Stimulated activated CD4-positive, alpha-beta T cell treated with anti-CD3 and anti-CD28 coated beads, Interleukin-4, amount 100 ng/mL, for 4 hours (primary cell): Measurements from ENCODE around the gene HIVEP3.

Experiments used
- DNase-seq, 2 experiments: peaks; one replicate each; pipeline ENCODE4 v3.0.0-alpha.2; 2020

The HIVEP3 gene

DNA sequence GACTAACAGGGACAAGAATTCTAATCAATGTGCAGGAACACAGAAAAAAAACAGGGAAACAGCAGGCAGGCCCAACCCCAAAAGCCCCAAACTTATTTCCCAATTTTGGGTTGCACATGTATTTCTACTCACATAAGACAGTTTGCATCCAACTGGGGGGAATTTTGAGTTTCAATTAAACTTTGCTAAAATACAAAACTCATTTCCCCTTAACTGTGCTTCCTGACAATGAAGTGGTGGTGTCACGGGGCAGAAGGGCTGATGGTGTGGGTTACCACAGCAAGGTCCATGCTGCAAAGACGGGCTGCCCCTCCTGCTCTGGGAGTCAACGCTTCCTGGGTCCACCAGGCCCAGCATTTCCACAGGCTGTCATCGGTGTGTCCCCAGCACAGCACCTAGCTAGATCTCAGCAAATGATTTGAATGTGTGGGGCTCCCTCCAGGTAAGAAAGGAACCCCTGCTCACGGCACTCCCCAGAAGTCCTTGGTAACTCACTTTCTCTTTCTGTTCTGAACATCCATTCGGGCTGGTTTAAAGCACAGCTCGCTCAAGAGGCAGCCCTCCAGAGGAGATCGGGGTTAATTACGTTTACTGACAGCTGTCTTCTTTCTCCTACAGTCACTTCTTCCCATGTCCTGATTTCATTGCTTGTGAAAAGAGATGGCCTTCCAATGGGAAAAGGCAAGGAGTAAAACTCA, 27.4 kb downstream of the HIVEP3 start:
- DNase-seq: peak; percentile 36 to 64

DNA sequence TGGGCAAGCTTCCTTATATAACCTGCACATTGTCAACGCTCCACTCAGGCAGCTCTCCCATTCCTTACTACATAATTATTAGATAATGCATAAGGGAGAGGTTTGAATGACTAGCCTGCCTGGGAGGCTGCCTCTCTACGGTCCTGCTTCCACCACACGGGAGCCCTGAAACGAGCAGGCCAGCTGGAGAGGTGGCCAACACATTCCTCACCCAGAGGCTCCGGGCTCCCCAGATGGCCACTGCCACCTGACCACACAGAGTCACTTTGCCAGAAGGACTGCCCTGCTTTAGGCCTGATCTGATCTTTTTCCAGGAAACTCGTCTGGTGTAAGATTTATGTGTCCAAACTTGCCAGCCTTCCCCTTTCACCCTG, 27.9 kb downstream of the HIVEP3 start:
- DNase-seq: no peak

DNA sequence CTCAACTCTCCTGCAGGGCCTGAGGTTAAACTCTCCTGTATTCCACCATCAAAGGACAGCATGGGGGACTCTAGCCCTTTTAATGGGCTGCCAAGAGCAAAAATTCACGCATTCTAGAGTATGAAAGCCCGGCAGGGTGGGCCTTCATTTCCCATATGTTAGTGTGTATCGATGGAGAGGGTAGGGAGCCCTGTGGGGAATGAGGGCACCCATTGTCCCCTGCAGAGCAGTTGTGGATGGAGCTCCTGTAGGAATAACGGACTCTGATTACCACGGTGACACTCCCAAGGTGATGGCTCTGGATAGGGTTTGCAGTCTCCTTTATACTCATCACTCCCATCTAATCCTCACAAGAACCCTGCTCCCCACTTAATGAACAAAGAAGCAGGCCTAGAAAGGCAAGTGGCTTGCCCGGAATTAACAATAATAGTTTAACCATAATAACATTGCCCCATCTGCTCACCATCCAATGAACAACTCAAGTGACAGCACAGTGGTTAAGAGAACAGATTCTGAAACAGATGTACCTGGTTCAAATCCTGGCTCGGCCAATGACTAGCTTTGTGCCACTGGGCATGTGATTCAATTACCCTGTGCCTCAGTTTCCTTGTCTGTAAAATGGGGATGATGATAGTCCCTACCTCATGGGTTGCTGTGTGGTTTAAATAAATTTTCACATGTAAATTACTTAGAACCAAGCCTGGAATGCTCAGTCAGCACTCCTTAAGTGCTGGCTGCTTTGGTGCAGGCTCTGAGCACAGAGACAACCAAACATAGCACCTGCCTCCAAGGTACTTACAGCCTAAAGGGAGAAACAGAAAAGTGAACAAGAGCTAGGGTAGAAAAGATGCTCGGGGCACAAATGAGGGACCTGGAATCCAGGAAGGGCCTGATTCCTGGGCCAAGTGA, 29.0 kb downstream of the HIVEP3 start:
- no peak for DNase-seq

DNA sequence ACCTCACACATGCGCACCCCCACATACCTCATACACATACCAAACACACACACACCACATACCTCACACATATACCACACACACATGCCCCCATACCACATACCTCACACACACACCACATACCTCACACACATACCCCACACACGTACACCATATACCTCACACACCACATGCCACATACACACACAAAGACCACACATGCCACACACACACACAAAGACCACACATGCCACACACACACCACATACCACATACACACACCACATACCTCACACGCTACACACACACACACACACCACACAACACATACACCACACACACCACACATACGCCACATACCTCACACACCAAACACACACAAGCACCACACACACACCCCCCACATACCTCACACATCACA, 30.0 kb downstream of the HIVEP3 start:
- no peak for DNase-seq

DNA sequence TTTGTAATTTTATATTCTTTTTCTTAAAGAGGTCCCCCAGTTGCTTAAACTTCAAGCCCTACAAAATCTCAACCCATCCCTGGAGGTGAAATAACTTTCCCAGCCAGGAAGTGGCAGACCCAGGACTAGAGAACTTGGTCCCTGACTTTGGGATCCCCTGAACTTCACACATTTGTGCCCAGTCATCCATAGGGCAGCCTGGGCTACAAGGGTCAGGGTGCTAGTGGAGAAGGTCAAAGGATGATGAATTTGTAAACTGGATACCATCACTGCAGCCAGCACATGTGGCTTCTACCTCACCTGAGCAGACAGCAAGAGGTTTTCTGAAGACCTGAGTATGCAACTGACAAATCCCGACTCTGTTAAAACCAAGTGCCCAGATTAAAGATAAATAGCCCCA, 31.4 kb downstream of the HIVEP3 start:
- DNase-seq: no peak

DNA sequence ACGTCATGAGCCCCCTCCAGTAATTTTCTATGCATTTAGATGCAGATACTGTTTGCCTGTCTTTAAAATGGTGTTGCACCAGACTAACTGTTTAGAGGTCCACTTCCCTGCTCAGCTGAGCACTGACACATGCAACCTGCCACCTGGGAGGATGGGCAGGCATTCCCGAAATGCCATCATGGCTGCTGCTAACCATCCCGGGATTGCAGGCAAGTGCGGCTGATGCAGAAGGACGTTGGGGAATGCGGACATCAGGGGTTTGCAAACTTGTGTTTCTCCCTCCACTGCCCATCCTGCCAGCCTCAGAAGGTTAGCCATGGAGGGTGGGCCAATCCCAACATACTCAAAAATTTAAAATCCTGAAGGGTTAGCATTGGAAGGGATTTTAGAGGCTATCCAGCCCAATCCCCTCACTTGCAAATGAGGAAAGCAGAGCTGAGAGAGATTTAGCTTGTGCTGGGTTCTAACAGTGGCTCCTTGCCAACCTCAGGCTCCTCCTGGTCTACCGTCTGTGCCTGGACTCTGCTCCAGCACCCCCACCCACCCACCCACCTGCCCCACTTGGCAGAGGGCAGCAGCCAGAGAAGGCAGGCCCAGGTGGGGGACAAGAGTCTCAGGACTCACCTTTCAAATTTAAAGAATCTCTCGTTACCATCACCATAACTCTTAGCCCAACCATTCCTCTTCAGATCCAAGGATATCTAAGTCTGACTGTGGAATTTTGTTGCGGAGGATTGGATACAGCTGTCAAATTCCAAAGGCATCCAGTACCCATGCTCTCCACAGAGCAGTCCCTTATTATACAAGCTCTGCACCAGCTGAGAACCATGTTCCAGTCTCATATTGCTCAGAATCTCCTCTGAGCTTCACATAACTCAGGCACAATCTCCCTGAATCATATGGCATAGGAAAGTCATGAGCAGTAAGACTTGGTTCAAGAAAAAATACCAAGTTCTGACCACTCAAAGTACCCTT, 34.2 kb downstream of the HIVEP3 start:
- DNase-seq: no peak

DNA sequence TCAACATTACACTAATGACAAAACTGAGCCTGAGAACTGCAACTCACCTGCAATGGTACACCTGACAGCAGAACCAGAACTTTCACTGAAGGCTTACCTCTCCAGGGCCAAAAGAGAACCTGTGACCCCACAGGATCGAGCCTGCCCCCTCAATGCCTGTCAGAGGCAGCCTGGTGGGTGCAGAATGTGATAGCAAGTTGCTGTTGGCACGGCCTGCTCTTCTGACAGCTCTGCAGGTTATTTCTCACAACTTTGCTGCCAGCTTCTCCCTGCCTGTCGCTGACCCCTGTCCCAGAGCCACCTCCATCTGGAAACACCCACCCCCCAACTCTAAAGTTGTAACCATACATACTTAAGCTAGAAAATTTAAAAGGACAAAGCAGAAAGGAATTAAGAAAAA, 35.2 kb downstream of the HIVEP3 start:
- DNase-seq: no peak

DNA sequence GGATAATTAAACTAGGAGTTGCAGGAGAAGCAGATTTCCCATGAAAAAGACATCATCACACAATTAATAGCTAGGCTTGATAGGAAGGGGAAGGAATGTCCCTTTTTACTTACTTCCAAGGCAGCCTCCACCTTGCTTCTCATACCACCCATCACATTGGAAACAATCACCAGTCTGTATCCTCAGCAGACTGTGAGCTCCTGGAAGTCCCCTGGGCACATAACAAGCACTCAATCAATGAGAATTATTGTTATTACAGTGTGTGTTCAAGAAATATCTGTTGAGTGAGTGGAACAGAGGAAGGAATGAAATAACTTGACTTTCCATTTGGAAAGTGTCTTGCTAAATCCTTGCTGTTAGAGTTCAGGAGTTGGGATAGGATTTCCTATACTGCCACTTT, 36.2 kb downstream of the HIVEP3 start:
- no peak for DNase-seq

DNA sequence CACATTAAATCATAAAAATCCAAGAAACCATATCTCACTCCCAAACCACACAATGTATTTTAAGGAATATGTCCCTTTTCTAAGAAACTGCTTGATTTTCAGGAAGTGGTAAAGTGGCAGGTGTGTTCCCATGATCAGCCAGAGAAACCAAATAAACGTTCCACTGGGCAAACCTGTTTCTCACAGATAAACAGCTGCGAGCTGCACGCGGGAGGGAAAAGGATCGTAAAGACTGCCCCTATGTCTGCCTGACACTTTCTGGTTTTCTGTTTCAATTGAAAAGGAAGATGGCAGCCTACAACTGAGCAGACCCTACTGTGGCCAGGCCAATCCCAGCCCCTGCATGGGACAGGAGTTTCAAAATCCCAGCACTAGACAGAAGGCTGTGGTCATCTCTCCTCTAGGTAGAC, 36.6 kb downstream of the HIVEP3 start:
- DNase-seq: no peak

DNA sequence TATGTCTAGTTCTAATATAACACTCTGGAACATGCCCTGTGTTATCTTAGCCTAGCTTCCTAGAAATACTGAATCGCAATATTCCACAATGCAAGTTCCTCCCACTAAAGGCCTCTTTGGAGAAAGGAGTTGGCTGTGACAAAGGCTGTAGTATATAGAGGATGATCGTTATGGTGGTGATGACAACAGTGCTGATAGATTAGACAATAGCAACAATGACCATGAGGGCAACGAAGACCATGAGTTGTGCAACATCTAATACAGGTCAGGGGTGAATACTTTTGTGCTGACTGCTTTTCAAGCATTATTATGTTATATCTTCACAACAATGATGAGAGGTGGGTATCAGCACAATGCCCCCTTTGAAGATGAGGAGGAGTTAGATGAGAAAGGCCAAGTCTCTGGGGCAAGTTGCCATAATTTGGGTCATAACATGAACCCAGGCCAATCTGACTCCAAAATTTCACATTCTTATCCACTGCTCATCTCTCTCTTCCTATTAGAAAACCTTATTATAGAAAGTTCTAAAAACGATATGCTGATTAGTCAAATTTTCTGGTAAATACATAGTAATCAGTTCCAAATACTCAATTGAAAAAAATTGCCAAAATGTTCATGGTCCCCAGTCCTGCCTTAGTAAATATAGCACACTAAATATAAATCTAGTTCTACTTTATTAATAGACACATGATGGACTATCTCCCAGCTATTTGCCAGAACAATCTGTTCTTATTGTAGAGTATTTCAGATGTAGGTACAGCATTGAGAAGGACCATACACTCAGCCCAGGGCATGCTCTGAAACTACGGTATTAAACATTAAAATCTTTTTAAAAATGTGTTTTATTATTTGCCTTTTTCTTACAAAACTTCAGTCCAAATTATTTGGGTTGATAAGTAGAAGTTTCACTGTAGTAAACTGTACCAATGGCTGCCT, 37.5 kb downstream of the HIVEP3 start:
- no peak for DNase-seq

DNA sequence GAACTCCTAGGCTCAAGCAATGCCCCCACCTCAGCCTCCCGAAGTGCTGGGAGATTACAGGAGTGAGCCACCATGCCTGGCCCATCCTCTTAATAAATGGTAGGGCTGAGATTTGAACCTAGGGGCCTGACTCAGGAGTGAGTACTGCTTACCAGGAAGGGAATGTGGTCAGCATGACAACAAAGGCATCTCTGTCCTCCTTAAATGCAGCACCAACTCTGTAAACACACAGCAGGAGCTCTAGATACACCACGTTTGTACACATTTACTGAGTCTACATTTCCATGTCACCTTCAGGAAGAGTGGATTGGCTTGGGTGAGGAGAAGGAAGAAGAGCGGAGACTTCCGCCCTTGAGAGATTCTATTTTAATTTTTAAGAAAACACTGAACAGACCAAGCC, 38.5 kb downstream of the HIVEP3 start:
- no peak for DNase-seq

DNA sequence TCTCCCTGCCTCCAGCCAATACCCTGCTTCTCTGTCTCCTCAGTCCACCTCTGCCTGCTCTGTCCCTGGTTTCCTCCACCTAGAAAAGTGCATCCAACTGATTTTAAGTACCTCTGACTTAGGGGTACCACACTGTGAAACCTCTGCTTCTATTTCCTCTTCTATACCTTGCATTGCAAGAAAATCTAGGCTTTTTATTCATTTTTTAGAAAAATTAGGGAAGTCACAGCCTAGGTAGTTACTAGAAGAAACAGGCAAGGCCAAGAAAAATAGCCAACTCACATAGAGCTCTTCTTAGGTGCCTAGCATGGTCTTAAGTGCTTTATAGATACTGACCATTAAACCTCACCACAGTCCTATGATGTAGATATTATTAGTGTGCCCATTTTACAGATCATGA, 39.1 kb downstream of the HIVEP3 start:
- DNase-seq: no peak

DNA sequence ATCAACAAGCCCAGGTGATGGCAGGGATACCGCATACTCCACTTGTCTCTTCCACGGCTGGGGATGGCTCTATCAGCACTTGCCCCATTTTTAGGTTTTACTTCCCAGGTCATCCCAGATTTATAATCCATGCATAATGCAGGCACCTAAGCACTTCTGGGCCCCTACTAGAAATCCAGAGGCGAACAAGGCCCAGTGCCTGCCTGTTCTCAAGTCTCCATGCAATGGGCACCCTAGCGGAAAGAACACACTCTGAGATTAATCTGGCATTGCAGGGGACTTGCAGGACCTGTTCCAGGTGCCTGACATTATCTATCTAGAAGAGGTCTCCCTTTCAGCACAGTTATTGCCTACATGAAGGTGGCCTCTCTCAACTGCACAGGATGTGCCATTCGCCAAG, 39.8 kb downstream of the HIVEP3 start:
- DNase-seq: no peak

DNA sequence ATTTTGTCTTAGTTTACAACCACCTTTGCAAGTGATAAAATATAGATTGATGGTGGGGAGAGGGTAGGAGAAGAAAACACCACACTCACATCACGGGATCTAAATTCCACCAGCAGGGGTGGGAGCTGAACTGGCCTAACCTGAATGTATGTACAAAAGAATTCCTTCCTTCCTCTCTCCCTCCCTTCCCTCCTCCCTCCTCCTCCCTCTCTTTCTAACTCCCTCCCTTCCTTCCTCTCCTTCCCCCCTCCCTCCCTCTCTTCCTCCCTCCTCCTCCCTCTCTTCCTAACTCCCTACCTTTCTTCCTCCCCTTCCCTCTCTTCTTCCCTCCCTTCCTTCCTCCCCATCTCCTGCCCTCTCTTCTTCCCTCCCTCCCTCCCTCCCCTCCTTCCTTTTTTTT, 40.2 kb downstream of the HIVEP3 start:
- DNase-seq: no peak

DNA sequence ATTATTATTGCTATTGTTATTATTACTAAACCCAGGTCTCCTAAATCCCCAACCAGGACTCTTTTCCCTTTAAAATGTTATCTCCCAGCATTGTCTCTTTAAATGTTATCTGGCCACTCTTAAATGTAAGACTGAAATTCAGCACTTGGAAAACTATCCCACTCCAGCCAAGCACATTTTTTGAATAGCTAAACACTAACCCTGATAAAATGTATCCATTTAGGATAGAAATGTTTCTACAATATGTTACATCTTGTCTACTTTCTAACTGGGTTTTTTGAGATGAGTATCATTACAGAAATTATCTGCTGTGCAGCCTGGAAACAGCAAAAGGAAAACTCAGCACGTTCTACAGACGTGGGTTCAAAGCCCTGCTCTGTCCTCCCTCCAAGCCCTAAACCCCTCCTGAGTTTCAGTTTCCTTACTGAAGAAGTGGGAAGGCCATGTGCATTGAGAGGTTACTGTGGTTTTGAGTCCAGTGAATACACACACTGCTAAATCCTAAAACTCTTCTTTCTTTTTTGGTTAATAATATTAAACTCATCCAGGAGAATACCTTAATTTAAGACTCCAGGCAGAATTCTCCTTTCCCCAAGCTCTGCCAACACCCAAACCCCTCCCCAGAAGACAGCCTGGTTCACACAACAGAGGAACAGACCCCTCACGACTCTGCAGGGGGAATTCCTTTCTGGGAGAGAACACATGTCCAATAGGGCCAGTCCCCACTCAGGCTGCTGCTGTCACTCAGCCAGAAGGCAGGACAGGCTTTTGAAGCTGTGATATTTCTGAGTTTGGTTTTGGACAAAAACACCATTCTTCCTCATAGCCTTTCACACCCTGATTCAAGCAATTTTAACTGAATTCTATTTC, 41.9 kb downstream of the HIVEP3 start:
- DNase-seq: no peak

DNA sequence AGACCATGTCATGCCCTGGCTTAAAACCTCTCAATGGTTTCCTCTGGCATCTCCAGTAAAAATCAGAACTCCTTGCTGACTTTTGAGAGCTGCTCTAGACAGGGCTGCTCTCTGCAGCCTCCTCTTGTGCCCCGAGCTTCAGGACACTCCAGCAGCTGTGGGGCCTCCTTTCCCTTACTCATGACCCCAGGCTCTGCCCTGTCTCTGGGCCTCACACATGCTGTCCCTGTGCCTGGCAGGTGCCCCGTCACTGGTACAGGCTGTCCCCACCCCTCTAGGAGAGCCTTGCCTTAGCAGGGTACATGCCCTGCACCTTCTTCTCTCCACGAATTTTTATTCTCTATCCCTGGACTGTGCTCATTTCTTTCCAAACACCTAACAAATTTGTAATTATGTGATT, 43.2 kb downstream of the HIVEP3 start:
- no peak for DNase-seq

DNA sequence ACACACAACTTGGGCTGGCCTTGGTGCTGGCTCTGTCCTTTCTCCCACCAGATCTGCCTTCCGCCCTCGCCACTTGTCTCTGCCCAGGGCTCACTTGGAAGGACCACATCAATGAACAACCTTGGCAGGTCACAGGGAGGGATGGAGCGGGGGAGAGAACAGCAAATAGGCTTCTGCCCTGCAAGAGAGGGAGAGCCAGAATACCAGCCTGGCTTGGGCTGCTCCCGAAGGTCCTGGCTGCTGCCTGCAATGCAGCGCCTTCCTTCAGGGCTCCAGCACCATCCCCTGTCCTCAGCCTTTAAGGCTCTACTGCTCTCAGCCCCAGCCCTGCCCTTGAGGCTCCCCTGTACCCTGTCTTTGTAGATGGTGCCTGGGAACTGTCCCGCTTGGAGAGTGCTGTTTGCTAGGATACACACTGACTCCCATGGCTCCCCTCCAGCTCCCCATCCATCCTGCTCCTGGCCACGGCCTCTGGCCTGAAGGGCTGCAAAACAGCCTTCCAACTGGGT, 43.8 kb downstream of the HIVEP3 start:
- no peak for DNase-seq

DNA sequence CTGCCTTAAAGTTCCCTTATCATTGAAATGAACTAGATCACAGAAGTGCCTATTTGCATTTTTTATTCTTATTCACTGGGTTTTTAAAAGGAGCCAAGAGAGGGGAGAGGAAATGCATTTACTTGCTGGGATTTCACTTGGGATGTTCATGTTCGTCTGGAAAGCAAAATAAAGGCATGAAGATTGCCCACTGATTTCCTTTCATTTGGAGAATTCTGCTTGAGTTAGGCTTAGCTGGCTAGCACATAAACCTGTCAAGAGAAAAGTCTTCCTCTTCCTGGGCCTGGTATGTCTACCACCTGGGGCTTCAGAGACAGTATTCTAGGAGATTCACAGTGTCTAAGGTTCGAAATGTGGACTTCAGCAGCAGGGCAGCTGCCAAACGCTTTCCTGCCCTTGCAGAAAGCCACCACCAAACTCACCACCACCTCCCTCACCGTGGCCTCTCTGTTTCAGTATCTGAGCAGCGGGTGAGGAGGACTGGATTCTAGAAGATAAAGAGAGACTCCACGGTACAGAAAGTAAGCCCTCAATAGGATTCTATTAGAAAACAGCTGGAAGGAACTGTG, 44.5 kb downstream of the HIVEP3 start:
- DNase-seq: no peak

DNA sequence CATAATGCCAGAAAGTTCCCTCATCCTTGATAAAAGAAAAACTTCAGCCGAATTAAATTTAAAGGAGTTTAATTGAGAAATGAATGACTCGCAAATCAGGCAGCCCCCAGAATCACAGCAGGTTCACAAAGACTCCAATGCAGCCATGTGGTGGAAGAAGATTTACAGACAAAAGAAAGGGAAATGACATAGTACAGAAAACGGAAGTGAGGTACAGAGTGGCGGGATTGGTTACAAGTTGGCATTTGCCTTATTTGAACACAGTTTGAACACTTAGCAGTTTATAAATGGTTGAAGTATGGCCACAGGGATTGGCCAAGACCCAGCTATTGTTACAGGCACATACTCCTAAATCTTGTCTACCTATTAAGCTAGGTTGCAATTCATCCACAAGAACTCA, 46.6 kb downstream of the HIVEP3 start:
- no peak for DNase-seq

DNA sequence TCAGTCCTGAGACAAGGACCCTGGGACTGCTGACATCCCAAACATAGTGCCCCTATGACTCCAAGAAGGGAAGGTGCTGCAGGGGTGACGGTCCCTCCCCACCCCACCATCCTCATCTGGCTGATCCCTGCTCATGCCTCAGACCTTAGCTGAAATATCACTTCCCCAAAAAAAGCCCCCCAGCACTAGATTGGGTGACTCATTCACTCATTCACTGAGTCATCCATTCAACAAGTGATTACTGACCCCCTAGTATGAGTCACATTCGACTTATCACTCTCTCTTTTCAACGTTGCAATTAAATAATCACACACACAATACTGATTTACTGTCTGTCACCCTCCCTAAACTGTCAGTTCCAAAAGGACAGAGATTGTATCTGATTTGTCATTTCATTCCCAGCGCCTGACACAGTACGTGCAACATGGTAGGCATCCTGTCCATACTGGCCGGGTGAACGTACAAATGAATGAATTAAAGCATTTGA, 48.6 kb downstream of the HIVEP3 start:
- no peak for DNase-seq
